Sigmoid colon (tissue), 4 donors: Measurements from ENCODE around the gene SLC44A1.

Experiments used
- CTCF ChIP-seq, 4 experiments: fragments of 450-650 bp in 3 of 4; fragments of 200-600 bp in 1 of 4; IDR thresholded peaks; one replicate each; pipeline ENCODE4 v1.5.1; 2016 to 2019; ENCODE audit warnings: antibody characterized with exemption in 4 of 4, mild to moderate bottlenecking in 3 of 4, moderate library complexity in 2 of 4
- EP300 ChIP-seq, 4 donors: sonication (generic); formaldehyde crosslinking; IDR thresholded peaks; one replicate each; pipeline ENCODE4 v1.6.1; 2017; ENCODE audit warnings: antibody characterized with exemption in 4 of 4
- POLR2A ChIP-seq, 2 donors: fragments of 450-650 bp; IDR thresholded peaks; one replicate each; pipeline ENCODE4 v1.6.1; 2016; ENCODE audit warnings: antibody characterized with exemption in 2 of 2, mild to moderate bottlenecking in 2 of 2, moderate library complexity in 2 of 2
- POLR2AphosphoS5 ChIP-seq, 4 donors: sonication (generic); formaldehyde crosslinking; IDR thresholded peaks; one replicate each; pipeline ENCODE4 v1.6.1; 2017; ENCODE audit warnings: antibody characterized with exemption in 4 of 4

GRCh38 chr9:105305856-105306255 is 61.4 kb downstream of the SLC44A1 start:
- TF ChIP-seq CTCF (IDR thresholded peaks at IDR 0.05) (no peak), POLR2A (IDR thresholded peaks at IDR 0.05) (no peak), EP300 (IDR thresholded peaks at IDR 0.05) (no peak), POLR2AphosphoS5 (IDR thresholded peaks at IDR 0.05) (no peak)
